Prostate gland (tissue), 2 donors: ENCODE data around the gene PANK1.

Experiments
- POLR2AphosphoS5 ChIP-seq: sonication (generic); formaldehyde crosslinking; IDR thresholded peaks from one replicate; pipeline ENCODE4 v1.6.1; 2017; ENCODE audit warnings: antibody characterized with exemption
- TF ChIP-seq, protein P1 (sequence below), 4 experiments: fragments of 200-600 bp in 2 of 4; fragments of 450-650 bp in 2 of 4; sonication (generic) in 2 of 4; IDR thresholded peaks; 1 replicate in 3 of 4; 2 replicates in 1 of 4; pipeline ENCODE4 v1.5.1; 2016 to 2019; ENCODE audit warnings: antibody characterized with exemption in 4 of 4, mild to moderate bottlenecking in 2 of 4, moderate library complexity in 2 of 4

- TF ChIP-seq POLR2AphosphoS5, result no peak
- TF ChIP-seq, protein P1, sequence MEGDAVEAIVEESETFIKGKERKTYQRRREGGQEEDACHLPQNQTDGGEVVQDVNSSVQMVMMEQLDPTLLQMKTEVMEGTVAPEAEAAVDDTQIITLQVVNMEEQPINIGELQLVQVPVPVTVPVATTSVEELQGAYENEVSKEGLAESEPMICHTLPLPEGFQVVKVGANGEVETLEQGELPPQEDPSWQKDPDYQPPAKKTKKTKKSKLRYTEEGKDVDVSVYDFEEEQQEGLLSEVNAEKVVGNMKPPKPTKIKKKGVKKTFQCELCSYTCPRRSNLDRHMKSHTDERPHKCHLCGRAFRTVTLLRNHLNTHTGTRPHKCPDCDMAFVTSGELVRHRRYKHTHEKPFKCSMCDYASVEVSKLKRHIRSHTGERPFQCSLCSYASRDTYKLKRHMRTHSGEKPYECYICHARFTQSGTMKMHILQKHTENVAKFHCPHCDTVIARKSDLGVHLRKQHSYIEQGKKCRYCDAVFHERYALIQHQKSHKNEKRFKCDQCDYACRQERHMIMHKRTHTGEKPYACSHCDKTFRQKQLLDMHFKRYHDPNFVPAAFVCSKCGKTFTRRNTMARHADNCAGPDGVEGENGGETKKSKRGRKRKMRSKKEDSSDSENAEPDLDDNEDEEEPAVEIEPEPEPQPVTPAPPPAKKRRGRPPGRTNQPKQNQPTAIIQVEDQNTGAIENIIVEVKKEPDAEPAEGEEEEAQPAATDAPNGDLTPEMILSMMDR (IDR thresholded peaks at IDR 0.05), result no peak
Measured at GRCh38 chr10:89550509-89550908, 94.5 kb downstream of the PANK1 start.
